Fibroblast of lung (primary cell): ENCODE data around the gene ABO.
"Not testable (repeated sequence)": the region's sequence is repeated elsewhere in the genome, so short reads cannot be mapped to it uniquely, and the experiment has no call there.

Experiments
- CTCF ChIP-seq, 2 donors: IDR thresholded peaks in 1 of 2; conservative IDR thresholded peaks in 1 of 2; 1 replicate in 1 of 2; 2 replicates in 1 of 2; pipeline ENCODE4 v1.5.1; 2011 to 2012; ENCODE audit warnings: low read length in 2 of 2, control low read depth in 1 of 2, inconsistent platforms in 1 of 2, low read depth in 1 of 2, mild to moderate bottlenecking in 1 of 2
- EZH2 ChIP-seq: IDR thresholded peaks from 2 replicates; pipeline ENCODE4 v1.5.1; 2012; ENCODE audit warnings: low read length, control low read depth, mild to moderate bottlenecking; ENCODE audit errors: missing control alignments

DNA sequence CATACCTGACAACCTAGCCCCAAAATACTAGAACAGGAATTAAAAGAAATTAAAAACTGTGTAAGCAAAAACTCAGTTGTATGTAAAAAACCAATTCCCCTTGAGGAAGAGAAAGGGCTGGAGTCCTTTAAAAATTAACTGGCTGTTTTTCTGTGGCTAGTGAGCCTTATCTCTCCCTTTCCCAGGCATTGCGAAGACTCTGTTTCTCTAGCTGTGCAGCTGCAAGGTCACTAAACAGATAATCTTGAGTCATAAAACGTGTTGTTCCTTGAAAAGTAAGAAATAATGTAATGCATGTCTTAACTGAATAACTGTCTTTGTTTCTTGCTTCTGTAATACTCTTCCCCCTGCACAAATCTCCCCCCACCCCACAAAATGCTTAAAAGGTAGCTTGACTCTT, 5.9 kb downstream of the ABO start:
- not testable (repeated sequence) for TF ChIP-seq CTCF (conservative IDR thresholded peaks at IDR 0.05 in 1 of 2, IDR thresholded peaks at IDR 0.05 in 1 of 2; ENCODE audit: low read depth in 1 of 2, low read length in 2 of 2); EZH2
